DOHH2 (cell line): ENCODE results near the gene STIL.

Source experiments
- H3F3A ChIP-seq: fragments of 200-600 bp; sonication (generic), shearing (Covaris generic); 2 replicates; pipeline ENCODE4 v1.6.0; 2016; ENCODE audit warnings: antibody characterized with exemption, mild to moderate bottlenecking; ENCODE audit not compliant: control insufficient read depth, insufficient read depth
- H3K27ac ChIP-seq: fragments of 200-600 bp; sonication (generic); 2 replicates; pipeline ENCODE4 v1.5.1; 2014; ENCODE audit warnings: low read depth, mild to moderate bottlenecking, low read length, moderate library complexity
- H3K27me3 ChIP-seq: fragments of 200-600 bp; sonication (generic); 2 replicates; pipeline ENCODE4 v1.6.1; 2014; ENCODE audit warnings: mild to moderate bottlenecking, low read length, mixed read lengths; ENCODE audit not compliant: control insufficient read depth
- H3K36me3 ChIP-seq: fragments of 200-600 bp; sonication (generic); 2 replicates; pipeline ENCODE4 v1.6.1; 2014; ENCODE audit warnings: mild to moderate bottlenecking, low read length, moderate library complexity, mixed read lengths; ENCODE audit not compliant: control insufficient read depth
- H3K4me1 ChIP-seq: fragments of 200-600 bp; sonication (generic); 2 replicates; pipeline ENCODE4 v1.6.1; 2014; ENCODE audit warnings: mild to moderate bottlenecking, low read length, mixed read lengths; ENCODE audit not compliant: control insufficient read depth
- H3K4me2 ChIP-seq: fragments of 200-600 bp; sonication (generic); 2 replicates; pipeline ENCODE4 v1.6.0; 2014; ENCODE audit warnings: mild to moderate bottlenecking, low read length, moderate library complexity
- H3K4me3 ChIP-seq: fragments of 200-600 bp; sonication (generic); 2 replicates; pipeline ENCODE4 v1.5.1; 2014; ENCODE audit warnings: mild to moderate bottlenecking, low read length, mixed read lengths
- H3K79me2 ChIP-seq: fragments of 200-600 bp; sonication (generic); 2 replicates; pipeline ENCODE4 v1.6.1; 2014; ENCODE audit warnings: mild to moderate bottlenecking, low read length, mixed read lengths; ENCODE audit not compliant: control insufficient read depth
- H3K9me2 ChIP-seq: fragments of 200-600 bp; sonication (generic); replicated peaks from 2 replicates; pipeline ENCODE4 v1.6.1; 2014; ENCODE audit warnings: mild to moderate bottlenecking, low read length, mixed read lengths; ENCODE audit not compliant: control insufficient read depth
- H3K9me3 ChIP-seq: fragments of 200-600 bp; sonication (generic); 2 replicates; pipeline ENCODE4 v1.6.1; 2014; ENCODE audit warnings: antibody characterized with exemption, low read length, mixed read lengths; ENCODE audit not compliant: control insufficient read depth, insufficient read depth
- H4K20me1 ChIP-seq: fragments of 200-600 bp; sonication (generic); 2 replicates; pipeline ENCODE4 v1.6.0; 2014; ENCODE audit warnings: low read depth, mild to moderate bottlenecking, antibody characterized with exemption, low read length, moderate library complexity; ENCODE audit not compliant: control insufficient read depth, insufficient read depth
- CTCF ChIP-seq: fragments of 200-600 bp; sonication (generic); IDR thresholded peaks from one replicate; pipeline ENCODE4 v1.5.1; 2014; ENCODE audit warnings: antibody characterized with exemption, mild to moderate bottlenecking, low read depth, low read length; ENCODE audit not compliant: poor library complexity, severe bottlenecking
- EZH2phosphoT487 ChIP-seq: fragments of 200-600 bp; sonication (generic); IDR thresholded peaks from 2 replicates; pipeline ENCODE4 v1.6.1; 2017; ENCODE audit warnings: borderline replicate concordance, mild to moderate bottlenecking, antibody characterized with exemption, low read length, moderate library complexity, mixed read lengths

STIL gene

GRCh38 chr1:47241114-47242113 lies 72.5 kb downstream of the STIL start:
- Histone ChIP-seq H3K4me3 (no peak overlapping the region), H3F3A (no peaks in the 10 kb centered on the region), H3K27me3 (peaks cover 8% of the 10 kb centered on the region; the same call in 1 of the 2 replicates), H3K27ac (no peak overlapping the region), H3K9me3 (no peaks in the 10 kb centered on the region), H3K4me2 (no peak overlapping the region), H3K9me2 (no peaks in the 10 kb centered on the region), H4K20me1 (no peaks in the 10 kb centered on the region), H3K36me3 (no peaks in the 10 kb centered on the region), H3K79me2 (no peaks in the 10 kb centered on the region), H3K4me1 (no peaks in the 10 kb centered on the region)
- TF ChIP-seq CTCF (no peak), EZH2phosphoT487 (no peak)

- no peaks in the 10 kb centered on the region for H3K4me1 ChIP-seq
- H3K36me3 ChIP-seq = no peaks in the 10 kb centered on the region
- no peaks in the 10 kb centered on the region for H3K79me2 ChIP-seq
- no peaks in the 10 kb centered on the region for H4K20me1 ChIP-seq
- H3K27ac ChIP-seq = no peak overlapping the region
- H3K4me3 ChIP-seq = no peak overlapping the region
- peaks cover 7% of the 10 kb centered on the region for H3K27me3 ChIP-seq
- TF ChIP-seq CTCF (no peak), EZH2phosphoT487 (no peak)
- no peaks in the 10 kb centered on the region for H3K9me3 ChIP-seq
- H3K9me2 ChIP-seq = no peaks in the 10 kb centered on the region
- H3F3A ChIP-seq = no peaks in the 10 kb centered on the region
- H3K4me2 ChIP-seq = no peak overlapping the region
Measured at GRCh38 chr1:47238935-47239592, 74.9 kb downstream of the STIL start.

GRCh38 chr1:47235806-47236205 lies 78.1 kb downstream of the STIL start:
- Histone ChIP-seq H3K79me2 (no peaks in the 10 kb centered on the region), H4K20me1 (no peaks in the 10 kb centered on the region; the same call in 1 of the 2 replicates), H3K4me3 (no peak overlapping the region), H3K36me3 (no peaks in the 10 kb centered on the region), H3K4me1 (no peaks in the 10 kb centered on the region), H3K27me3 (peaks cover 35% of the 10 kb centered on the region), H3K9me2 (no peaks in the 10 kb centered on the region), H3F3A (no peaks in the 10 kb centered on the region), H3K9me3 (no peaks in the 10 kb centered on the region), H3K4me2 (no peak overlapping the region), H3K27ac (no peak overlapping the region)
- no peak for TF ChIP-seq CTCF
- no peak for TF ChIP-seq EZH2phosphoT487
